Stimulated activated CD4-positive, alpha-beta T cell treated with anti-CD3 and anti-CD28 coated beads, Interleukin-12 subunit alpha, Interleukin-12 subunit beta, amount 100 ng/mL, for 4 hours (primary cell): ENCODE data around the gene HRH1.

Source experiments
- DNase-seq: peaks from one replicate; pipeline ENCODE4 v3.0.0-alpha.2; 2020

HRH1 gene

GRCh38 chr3:11287404-11287803, 133.1 kb downstream of the HRH1 start:
- DNase-seq: no peak

GRCh38 chr3:11288021-11288491, 133.8 kb downstream of the HRH1 start:
- DNase-seq: no peak

- DNase-seq: no peak
These were observed 134.7 kb downstream of the HRH1 start for GRCh38 chr3:11288786-11289637.

GRCh38 chr3:11289864-11290263, 135.6 kb downstream of the HRH1 start:
- no peak for DNase-seq

GRCh38 chr3:11290743-11291680, 136.7 kb downstream of the HRH1 start:
- no peak for DNase-seq

GRCh38 chr3:11291808-11292207, 137.5 kb downstream of the HRH1 start:
- no peak for DNase-seq

GRCh38 chr3:11297126-11297525, 142.8 kb downstream of the HRH1 start:
- no peak for DNase-seq

GRCh38 chr3:11300970-11301369, 146.7 kb downstream of the HRH1 start:
- DNase-seq: no peak

- no peak for DNase-seq
These were observed 148.2 kb downstream of the HRH1 start for GRCh38 chr3:11302444-11302843.

- no peak for DNase-seq
These were observed 149.9 kb downstream of the HRH1 start for GRCh38 chr3:11304175-11304574.

- no peak for DNase-seq
These were observed 151.2 kb downstream of the HRH1 start for GRCh38 chr3:11305509-11305908.

- no peak for DNase-seq
These were observed 152.7 kb downstream of the HRH1 start for GRCh38 chr3:11306817-11307589.

GRCh38 chr3:11307830-11308432, 153.6 kb downstream of the HRH1 start:
- DNase-seq: no peak

GRCh38 chr3:11310258-11310657, 156.0 kb downstream of the HRH1 start:
- DNase-seq: no peak

GRCh38 chr3:11312166-11312565, 157.9 kb downstream of the HRH1 start:
- DNase-seq: no peak
